DLD1 (cell line): ENCODE measurements around the gene SCAMP5.

Experiments
- in situ Hi-C: cut with HindIII; loops from 2 replicates; pipeline ENCODE4 v1.10.0; 2017; ENCODE audit warnings: low sequenced_read_pairs

Gene SCAMP5, protein sequence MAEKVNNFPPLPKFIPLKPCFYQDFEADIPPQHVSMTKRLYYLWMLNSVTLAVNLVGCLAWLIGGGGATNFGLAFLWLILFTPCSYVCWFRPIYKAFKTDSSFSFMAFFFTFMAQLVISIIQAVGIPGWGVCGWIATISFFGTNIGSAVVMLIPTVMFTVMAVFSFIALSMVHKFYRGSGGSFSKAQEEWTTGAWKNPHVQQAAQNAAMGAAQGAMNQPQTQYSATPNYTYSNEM

DNA sequence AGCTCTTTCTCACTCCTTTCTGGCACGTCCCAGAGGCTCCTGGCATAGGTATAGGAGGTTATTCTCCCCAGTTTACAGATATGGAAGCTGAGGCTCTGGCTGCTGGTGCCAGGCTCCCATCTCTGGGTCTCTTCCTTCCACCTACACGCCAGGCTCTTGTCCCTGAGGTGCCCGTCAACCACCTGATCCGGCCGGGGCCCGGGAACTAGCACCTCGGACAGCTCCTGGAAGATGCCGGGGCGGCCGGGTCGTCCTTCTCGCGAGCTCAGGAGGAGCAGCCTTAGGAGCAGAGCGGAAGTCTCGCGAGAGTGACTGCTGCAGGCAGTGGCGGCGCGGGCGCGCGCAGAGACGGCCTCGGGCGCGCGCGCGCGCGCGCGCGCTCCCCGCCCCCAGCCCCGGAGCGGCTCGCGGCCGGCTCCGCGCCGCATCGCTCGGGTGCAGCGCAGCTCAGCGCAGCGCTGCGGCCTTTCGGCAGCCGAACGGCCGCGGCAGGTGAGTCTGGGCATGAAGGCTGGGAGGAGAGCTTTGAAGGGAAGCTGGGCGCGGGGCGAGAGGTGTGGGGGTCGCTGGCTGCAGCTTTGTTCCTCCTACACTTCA is at the start of gene SCAMP5:
SCAMP5 (plus strand) TSS at position 382 of the 597 bp plus-strand sequence. CDS start 16,277 bp downstream, outside the sequence.
- in situ Hi-C loops: no loop called here

DNA sequence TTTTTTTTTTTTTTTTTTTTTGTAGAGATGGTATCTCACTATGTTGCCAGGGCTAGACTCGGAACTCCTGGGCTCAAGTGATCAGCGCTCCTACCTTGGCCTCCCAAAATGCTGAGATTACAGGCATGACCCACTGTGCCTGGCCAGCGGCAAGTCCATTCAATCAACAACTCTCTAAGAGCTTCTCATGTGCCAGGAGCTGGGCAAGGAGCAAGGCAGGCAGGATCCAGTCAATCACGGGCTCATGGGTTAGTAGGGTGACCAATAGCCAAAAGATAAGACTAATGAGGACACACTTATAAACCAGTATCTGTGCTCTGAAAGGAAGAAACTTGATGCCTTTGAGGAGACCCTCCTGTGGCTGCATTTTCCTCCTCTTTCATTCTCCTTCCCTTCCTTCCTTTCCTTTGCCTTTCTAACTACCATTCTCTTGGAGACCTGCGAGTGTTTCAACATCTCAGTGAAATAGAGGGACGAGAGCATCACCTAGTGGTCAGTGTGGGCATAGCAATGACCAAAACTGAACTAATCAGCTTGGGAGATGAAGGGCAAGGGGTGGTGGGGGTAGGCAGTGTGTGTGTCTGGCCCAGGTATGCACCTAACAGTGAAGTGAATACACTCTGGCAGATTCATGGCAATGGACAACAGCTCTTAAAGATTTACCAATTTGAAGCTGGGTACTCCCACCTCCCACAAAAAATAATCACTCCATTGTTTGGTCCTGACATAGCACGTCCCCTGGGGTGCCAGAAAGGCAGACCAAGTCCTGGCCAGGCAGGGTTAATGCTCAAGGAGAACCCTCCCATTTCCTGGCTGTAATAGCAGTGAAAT is 45.1 kb upstream of the SCAMP5 start:
- in situ Hi-C loops: no loop called here

DNA sequence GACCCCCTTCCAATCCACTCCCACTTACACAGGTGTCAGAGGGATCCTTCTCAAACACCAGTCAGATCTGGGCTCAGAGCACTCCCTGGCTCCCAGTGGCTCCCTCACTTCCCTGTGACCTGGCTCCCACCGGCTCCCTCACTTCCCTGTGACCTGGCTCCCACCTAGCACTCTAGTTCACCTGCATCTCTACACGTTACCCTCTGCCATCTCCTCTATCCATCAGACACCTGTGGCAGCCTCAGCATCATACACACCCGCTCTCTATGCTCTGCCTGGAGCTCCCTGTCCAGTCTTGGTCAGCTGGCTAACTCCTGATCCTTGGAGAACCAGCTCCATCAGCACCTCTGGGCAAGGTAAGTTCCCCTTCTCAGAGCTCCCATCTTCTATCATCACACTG is 44.4 kb upstream of the SCAMP5 start:
- in situ Hi-C loops: no loop called here

DNA sequence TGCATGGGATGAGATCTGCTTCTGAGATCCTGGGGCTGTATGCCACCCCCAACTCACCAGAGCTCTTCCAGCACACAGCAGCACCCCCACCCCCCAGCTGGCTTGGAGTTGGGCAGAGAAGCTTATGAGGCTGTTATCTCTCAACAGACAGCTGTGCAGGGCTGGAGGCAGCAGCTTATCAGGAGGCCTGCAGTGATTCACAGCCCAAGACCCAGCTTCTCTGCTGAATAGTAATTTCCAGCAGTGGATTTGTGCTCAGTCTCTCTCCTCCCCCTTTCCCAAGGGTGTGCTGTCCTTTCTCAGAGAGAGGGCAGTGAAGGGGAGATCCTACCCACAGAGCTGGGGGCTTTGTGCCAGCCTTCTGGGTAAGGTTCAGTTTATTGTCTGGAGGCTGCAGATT is 40.8 kb upstream of the SCAMP5 start:
- in situ Hi-C loops: no loop called here

DNA sequence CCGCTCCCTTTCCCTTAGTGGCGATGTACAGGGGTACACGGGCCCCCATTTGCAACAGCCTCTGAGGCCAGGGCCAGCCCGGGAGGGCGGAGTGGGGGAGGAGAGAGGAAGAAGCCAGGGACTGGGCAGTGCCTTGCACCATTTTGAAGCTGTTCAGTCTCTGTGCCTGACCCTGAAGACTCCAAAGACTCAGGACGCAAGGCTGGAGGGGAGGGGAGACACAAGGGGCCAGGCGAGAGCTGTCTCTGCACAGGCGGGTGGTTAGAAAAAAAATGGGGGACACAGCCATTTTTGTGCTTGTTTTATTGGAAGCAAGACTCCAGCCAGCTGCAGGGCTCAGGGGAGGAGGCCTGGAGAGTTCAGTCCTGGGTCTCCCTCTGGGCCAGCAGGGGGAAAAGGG is 40.3 kb upstream of the SCAMP5 start:
- in situ Hi-C loops: no loop called here

DNA sequence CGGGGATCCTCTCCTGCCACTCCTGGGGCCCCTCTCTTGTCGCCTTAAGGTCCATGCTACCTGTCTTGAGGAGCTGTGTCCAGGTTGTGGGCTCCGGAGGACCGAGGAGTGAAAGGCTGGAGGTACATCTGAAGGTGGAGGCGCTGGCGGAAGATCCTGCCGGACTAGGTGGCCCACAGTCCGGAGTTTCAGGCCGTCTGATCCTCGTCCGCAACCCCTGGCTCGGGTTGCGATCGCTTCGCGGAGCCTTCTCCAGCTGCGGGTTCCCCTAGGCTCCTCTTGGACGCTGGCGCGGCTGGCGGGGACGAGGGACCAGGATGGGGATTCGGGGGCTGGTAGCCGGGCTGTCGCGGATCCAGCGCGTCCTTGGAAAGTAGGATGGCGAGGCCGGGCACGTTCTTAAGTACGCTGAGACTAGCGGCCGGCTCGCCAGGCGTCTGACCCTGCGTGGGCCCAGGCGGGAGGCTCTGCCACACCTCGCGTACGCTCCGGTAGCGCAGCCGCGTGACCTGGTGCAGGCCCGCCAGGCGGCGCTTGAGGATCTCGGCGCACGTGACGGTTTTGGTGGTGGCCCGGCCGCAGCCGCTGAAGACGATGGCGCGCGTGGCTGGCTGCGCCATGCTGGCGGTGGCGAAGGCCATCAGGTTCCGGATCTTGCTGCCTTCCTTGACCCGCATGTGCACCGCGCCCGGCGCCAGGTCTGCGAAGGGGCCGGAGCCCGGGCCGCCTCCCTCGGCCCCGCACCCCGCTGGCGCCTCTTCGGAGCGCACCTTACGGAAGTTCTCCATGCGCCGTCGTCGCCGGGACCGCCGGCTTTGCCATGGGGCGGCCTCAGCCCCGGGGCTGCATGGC is 39.3 kb upstream of the SCAMP5 start:
- in situ Hi-C loops: no loop called here

DNA sequence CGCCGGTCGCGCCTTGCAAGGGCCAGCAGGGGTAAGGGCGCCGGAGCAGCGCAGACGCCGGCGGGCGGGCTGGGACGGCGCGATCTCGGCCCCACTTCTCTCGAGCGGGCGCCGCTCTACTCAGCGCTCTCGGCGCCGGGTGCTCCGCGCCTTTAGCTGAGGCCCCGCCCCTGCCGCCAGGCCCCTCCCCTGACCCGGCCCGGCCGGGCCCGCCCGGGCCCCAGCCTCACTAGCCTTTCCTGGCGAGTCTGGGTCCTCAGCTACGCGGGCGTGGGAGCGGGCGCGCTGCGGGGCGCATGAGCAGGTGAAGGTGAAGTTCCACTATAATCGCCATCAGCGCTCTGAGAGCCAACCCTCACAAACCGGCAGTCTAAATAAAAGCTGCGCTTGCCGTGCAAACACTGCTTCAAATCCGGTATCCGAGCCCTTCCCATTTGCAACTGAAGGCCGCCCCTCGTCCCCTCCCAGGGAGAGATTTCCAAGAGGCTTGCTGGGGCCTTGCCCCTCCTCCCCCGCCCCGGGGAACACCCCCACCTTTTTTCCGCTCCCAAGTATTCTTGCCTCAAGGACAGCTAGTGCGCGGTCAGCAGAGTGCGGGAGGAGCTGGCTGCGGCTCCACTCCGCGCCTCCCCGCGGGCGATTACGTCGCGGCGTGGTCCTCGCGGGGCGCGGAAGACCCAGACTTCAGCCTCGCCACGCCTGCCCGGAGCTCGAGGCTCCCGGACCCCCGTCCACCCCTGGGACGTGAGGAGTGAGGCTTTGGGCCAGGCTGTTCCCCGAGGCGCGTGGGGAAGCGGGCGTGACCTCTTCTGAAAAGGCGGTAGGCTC is 38.5 kb upstream of the SCAMP5 start, which contains the start of gene RPP25:
RPP25 (minus strand) TSS at position 125 of the 828 bp plus-strand sequence. CDS start 189 bp downstream, outside the sequence.
- in situ Hi-C loops: no loop called here

DNA sequence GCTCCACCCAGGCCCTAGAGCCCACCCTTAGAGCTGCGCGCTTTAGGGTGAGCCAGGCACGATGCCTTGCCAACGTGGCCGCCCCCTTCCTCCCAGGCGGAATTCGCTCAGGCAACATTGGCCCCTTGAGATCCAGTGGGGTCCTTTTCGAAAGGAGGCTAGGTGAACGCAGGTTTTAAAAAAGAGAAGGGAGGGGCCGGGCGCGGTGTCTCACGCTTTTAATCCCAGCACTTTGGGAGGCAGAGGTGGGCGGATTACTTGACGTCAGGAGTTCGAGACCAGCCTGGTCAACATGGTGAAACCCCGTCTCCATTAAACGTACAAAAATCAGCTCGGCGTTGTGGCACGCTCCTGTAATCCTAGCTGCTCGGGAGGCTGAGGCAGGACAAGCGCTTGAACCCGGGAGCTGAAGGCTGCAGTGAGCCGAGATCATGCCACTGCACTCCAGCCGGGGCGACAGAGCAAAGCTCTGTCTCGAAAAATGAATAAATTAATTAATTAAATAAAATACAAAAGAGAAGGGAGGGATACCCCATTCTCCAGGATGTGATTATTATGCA is 37.8 kb upstream of the SCAMP5 start:
- in situ Hi-C loops: no loop called here

DNA sequence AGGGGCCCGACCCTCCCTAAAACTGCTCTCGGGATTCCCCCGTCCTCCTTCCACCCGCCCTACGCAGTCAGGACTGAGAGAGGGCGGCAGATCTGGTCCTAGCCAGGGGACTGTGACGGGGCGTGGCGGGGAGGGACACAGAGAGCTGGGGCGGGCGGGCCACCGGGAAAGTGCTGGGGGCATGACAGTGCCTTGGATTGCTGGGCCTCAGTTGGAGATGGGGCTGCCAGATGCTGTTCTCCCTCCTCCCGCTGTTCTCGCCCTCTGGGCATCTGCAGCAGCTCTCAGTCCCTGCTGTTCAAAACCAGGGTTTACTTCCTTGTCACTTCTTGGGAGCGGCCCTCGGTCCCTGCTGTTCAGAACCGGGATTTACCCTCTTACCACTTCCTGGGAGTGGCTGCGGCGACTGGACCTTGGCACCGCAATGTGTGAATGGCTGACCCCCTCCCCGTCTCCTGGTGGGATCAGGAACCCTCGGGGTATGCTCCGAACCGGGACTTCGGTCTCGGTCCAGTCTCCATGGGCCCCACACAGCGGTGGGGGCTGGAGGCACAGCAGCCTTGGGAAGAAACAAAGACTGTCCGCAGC is 36.9 kb upstream of the SCAMP5 start:
- in situ Hi-C loops: no loop called here

DNA sequence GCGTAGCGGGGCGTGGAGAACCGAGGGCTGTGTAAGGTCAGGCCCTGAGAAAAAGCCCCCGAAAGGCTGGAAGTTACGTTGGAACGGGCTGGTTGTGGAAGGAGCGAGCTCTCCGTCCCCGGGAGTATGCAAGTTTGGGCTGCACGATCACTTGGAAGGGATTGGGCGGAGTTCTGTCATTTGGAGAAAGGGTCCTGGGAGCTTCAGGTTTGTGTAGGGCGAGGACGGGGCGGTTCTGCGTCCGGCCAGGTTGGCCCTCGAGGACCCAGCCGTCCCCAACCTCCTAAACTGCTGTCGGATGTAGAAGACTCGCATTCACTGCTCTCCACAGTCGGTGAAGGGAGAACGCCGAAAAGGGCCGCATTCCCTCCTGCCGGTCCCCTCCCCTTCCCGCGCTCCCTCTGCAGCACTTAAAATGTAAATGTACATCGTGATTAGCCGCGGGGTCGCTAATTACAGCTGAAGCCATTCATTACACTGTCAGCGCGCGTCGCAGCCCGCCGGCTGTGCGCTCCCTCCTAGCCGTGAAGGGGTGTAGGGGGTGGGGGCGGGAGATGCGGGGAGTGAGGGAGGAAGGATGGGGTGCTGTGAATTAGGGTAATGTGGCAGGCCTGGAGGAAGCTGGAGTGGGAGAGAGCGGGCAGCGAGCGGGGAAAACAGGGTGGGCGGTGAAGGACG is 36.3 kb upstream of the SCAMP5 start:
- in situ Hi-C loops: no loop called here

DNA sequence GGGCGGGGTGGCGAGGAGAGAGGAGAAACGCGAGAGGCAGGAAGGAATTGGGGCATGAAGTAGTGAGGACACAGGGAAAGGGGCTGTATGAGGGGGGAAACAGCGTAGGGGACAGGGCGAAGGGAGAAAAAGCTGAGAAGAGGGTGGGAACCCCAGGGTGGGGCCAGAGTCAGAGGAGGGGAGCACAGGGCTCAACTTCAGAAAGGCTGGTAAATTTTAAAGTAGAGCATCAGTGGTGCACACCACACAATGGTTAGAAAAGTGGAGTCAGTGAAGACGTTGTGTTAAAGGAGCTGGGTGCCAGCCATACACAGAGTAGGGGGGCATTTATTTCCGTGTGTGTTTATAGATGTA is 35.8 kb upstream of the SCAMP5 start:
- in situ Hi-C loops: no loop called here

DNA sequence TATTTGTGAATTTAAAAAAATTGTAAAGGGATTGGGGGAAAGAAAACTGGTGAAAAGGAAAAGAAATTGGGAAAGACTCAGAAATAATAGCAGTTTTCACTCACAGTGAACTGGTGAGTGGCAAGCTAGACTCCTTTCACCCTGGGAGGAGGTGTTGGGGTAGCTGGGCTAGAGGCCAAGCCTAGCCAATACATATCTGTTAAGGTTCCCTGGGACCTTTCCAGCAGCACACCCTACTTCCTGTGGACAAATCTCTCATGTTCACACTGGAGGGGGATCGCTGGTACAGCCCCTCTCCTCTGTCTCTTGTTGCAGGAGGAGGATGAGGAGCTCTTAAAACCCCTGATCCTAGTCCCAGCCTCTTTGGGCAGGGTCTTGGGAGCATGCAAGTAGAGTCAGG is 35.1 kb upstream of the SCAMP5 start:
- in situ Hi-C loops: no loop called here

DNA sequence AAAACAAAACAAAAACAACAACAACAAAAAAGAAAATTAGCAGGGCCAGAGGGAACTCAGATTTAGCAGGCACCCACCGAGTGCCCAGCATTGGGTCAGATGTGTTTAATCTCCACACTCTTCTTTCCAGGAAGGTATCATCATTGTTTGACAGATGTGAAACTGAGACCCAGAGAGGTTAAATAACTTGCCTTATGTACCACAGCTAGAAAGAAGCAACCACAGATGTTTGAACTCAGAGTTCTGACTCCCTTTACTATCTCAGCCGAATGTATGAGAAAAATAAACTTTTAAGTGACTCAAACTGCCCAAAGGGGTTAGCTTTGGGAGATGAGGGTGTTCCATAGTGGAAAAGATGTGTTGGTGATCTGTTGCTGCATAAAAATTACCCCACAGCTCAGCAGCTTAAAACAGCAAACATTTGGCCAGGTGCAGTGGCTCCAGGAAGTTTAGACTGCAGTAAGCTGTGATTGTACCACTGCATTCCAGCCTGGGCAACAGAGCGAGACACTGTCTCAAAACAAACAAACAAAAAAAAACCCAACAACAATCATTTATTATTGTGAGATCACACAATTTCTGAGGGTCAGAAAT is 34.3 kb upstream of the SCAMP5 start:
- in situ Hi-C loops: no loop called here

DNA sequence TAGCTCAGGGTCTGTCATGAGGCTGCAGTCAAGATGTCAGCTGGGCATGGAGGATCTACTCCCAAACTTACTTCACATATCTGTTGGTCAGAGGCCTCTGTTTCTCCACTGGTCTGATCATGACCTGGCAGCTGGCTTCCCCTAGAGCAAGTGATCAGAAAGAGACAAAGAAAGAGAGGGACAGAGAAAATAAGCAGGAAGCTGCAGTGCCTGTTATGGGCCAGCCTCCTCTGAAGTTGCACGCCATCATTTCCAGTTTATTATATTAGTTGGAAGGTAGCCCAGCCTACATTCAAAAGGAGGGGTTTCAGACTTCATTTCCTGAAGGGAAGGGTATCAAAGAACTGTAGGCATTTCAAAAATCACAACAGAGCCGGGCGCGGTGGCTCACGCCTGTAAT is 33.7 kb upstream of the SCAMP5 start:
- in situ Hi-C loops: no loop called here

DNA sequence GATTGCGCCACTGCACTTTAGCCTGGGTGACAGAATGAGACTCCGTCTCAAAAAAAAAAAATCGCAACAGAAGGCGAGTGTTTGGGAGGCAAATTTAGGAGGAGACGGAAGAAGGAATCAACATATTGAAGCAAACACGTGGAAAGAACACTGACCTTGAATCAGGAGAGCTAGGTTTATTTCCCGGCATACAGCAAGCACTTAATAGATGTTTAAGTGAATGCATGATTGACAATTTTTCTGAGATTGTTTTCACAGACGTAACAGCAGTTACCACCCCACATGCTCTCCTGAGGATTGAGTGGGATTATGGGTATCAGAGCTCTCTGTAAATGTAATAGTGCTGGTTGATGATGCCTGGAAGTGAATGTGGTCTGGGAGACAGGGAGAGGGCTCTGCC is 33.1 kb upstream of the SCAMP5 start:
- in situ Hi-C loops: no loop called here

DNA sequence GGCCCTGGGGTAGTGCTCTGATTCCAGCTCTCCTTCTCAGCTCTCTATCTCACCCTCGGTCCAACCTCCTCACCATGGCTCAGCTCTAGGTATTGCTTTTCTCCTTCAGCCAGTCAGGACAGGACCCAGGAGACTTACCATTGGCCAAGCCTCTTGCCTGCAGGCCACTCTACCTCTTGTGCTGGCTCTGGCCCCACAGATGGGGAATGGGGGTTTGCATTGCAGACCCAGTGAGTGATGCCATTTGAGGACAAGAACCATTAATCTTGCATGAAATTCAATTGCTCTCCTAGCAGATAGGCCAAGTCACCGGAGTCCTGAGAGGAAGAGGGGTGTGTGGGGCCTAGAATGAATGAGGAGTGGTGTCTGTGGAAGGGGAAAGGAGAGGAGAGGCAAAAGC is 32.7 kb upstream of the SCAMP5 start:
- in situ Hi-C loops: no loop called here

DNA sequence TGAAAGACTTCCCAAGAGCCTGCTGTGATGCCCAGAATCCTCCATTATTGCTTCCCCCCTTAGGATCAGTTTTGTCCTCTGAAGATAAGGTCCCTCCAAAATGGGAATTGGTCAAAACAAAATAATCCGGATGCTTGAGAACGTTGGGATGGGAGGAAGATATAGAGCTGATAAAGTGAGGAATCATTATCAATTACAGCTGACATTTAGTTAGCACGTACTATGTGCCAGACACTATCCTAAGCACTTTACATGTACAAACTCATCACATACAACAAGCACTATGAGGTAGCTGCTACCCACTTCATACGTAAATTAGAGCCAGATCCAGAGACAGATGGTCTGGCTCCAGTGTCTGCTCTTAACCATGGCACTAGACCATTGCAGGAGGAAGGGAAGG is 32.1 kb upstream of the SCAMP5 start:
- in situ Hi-C loops: no loop called here

DNA sequence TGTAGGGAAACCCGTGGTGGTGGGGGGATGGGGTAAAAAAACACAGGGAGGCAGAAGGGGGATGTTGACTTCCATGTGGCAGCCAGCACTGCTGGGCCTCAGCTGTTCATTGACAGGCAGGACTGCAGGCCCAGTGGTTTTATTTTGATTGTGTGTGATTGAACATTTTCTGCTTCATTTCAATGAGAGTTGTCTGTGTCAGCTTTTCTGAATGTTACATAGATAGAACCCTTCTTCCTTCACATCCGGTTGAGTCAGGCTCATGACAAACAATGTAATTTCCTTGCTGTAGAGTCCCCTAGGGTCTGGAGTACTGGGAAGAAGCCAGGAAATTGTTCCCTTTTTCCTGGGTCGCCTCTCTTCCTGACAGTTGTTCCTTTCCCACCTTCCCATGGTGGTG is 30.6 kb upstream of the SCAMP5 start:
- in situ Hi-C loops: no loop called here

DNA sequence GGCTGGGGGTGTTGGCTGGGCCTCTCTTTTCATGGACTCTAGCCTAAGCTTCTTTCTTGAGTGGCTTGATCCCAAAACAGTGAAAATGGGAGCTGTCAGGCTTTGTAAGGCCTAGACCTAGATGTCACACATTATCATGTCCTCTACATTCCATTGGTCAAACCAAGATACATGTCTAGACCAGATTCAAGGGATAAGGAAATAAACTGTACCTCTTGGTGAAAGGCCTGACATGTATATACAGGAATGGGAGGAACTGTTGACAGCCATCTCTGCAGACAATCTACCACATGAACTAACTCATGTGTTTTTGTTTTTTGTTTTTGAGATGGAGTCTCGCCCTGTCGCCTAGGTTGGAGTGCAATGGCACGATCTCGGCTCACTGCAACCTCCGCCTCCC is 27.7 kb upstream of the SCAMP5 start:
- in situ Hi-C loops: no loop called here
